Measurements from ENCODE around the gene IGF2BP3. TPM values are rescaled to one million over a fixed set of nuclear protein-coding genes. Genes with fewer than 3 reads are reported as not detected.
"Not testable (repeated sequence)": the region's sequence is repeated elsewhere in the genome, so short reads cannot be mapped to it uniquely, and the experiment has no call there.

The IGF2BP3 gene
- total RNA-seq, 2 donors from 2014 or later, result 0.15 to 0.60 TPM

DNA sequence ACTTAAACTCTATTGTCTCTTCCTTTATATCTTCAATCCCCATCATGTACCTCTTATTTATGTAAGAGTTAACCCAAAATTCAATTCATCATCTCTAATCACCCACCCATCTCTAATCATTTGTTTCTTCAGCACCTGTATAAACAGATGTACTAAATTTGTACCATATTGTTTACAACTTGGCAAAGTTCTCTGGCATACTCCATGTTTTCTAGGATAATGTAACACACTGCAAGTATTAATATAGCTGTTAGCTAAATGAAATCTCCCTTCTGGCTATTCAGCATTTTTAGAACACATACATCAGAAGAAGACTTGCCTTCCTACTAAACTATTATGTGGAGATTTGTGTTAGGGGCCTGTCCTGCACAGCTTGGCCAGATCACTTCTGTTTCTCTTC lies 138.1 kb downstream of the IGF2BP3 start:
- no peak for DNase-seq
- ATAC-seq, result no peak

DNA sequence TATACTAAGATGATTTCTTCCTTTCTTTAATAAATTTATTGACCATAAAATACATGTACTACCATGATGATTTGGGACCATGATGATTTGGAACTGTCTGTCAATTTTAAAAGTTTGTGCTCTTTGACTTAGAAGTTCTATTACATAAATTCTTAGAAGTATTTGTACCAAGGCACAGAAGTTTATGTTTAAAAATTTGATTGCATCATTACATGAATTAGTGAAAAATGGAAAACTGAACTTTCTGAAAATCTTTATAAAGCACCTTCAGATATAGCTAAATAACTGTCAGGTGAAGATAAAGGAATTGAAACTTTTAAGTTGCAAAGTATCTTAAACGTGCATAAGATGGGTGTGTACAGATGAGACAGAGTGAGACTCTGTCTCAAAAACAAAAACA lies 139.2 kb downstream of the IGF2BP3 start:
- intact Hi-C loops (cut with DNase I), result no loop called here
- ATAC-seq (no peak), DNase-seq (no peak)

More for the DNA sequence above, 138.1 kb downstream of the IGF2BP3 start:
- intact Hi-C loops (cut with DNase I), result no loop called here

DNA sequence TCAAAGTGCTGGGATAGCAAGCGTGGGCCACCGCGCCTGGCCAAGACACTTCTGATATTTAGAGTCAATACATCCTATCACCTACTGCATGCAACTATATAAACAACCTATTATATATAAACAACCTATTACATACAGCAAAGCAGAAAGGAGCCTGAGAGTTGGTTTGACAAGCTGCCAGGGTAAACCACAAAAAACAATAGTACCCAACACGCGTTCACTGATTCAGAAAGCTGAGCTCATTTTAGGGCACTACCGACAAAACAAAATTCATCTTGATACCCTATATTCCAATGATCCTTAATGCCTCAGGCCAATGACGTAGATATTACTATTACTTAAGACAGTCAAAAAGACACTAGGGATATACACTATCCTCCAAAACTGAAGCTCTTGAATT lies 154.9 kb downstream of the IGF2BP3 start:
- no peak for ATAC-seq
- intact Hi-C loops (cut with DNase I), result no loop called here
- DNase-seq, result no peak

DNA sequence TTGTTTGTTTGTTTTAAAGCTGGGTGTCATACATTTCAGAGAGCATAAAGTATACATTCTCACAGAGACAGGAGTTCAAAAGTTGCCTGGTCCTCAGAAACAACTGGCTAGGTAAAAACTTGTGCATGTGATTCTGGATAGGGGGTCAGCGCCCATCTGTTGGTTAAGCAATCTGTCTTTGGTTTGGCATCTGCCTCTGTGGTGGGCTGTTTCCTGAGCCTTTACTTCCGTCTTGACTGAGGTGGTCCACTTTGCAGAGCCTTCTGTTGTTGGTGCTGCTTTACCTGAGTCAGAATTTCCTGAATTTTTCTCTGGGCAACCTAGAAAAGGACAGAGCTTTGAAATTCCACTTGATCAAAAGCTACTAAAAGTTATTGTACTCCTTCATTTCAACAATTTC lies 158.2 kb downstream of the IGF2BP3 start:
- not testable (repeated sequence) for ATAC-seq

DNA sequence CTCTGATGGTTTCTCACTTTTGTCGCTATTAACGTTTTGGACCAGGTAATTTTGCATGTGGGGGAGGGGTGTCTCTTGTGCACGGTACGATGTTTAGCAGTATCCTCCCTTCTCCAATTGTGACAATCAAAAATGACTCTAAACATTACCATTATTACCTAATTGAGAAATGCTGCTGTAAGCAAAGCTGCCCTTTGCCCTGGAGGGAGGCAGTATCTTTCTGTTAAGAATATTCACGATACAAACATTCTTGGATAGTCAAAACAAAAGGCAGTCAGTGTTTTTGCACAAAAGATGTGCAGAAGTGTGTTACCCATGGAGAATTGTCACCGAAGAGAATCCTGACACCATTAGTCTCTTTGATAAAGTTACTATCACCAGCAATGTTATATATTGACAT lies 161.5 kb downstream of the IGF2BP3 start:
- ATAC-seq, result no peak
- DNase-seq, result no peak
- intact Hi-C loops (cut with DNase I), result no loop called here

More for the DNA sequence above, 158.2 kb downstream of the IGF2BP3 start:
- intact Hi-C loops (cut with DNase I); DNase-seq: not testable (repeated sequence)

DNA sequence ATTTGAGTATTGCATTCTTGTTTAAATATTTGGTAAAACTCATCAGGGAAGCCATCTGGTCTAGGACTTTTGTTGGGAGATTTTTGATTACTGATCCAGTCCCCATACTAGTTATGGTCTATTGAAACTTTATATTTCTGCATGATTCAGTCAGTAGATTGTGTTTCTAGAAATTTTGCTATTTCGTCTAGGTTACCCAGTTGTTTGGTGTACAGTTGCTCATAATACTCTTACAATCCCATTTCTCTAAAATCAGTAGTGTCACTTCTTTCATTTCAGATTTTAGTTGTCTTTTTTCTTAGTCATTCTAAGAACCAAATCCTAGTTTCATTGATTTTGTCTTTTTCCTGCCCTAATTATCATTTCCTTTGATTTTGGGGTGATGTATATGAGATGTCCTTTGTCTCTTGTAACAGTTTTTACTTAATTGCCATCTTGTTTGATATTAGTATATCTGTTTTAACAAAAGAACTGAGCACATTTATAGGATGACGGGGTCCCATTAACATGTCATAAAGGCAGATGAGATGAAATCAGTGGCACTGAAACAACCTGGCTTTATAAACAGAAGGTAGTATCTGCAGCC lies 163.3 kb downstream of the IGF2BP3 start:
- ATAC-seq (no peak), DNase-seq (no peak)
- intact Hi-C loops (cut with DNase I), result no loop called here

DNA sequence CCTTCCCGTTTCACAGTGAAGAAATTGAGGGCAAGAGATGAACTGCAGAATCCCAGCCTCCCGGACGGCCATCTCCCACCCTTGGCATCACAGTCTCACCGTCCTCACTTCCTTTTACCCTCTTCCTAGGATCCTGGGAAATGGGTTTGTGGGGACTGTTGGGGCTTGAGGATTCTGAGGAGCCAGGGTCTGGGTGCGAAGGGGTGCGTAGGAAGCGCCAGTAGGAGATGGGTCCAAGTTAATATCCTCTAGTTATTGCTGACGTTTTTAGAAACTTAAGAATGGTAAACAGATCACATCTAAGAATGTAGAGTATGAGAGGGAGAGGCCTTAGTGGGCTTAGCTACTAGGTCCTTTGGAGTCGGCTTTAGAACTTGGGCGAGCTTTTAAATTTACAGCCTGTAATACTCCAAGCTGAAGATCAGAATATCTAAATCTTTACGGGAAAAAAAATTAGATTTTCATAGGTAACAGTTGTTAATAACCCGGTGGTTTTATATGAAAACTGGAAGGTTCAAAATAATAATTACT lies 170.5 kb downstream of the IGF2BP3 start:
- peak in 1 of 2 donors; percentile 7 for ATAC-seq
- no peak for DNase-seq
- intact Hi-C loops (cut with DNase I), result no loop called here

DNA sequence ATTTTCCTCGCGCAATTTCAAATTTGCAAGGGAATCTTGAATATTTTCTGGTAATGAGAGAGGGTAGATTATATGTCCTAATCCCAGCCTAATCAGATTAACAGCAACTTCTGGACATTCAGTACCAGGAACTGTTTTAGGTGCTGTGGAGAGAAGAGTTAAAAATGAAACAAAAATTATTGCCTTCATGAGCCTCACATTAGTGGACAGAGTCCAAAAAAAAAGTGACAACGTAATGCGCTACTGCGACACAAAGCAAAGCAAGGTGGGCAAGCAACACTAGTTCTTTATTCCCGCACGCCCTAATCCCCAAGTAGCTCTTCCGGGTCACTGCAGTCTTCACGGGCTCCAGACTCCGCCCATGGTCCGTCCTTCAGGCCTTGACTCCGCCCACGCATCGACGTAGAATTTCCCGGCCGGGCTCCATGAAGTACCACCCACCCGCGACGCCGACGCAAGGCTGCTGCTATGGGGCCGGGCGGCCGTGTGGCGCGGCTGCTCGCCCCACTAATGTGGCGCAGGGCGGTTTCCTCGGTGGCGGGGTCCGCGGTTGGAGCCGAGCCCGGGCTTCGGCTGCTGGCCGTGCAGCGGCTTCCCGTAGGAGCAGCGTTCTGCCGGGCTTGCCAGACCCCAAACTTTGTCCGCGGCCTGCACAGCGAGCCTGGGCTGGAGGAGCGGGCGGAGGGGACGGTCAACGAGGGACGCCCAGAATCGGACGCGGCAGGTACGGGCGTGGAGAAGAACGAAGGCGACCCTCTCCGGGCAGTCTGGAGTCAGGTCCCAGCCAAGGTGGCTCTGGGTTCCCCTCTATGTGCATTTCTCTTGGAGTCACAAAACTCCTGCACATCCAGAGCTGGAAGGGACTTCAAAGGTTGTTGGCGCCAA lies 171.2 kb downstream of the IGF2BP3 start, which contains the start of gene MALSU1:
Gene MALSU1, plus strand, starts transcription at position 455 of the 885 bp plus-strand sequence. Its CDS starts 14 bp downstream, at position 469.
- ATAC-seq, result peak; percentile 99 to 100
- intact Hi-C loops (cut with DNase I), result no loop called here
- DNase-seq, result peak; percentile 98

DNA sequence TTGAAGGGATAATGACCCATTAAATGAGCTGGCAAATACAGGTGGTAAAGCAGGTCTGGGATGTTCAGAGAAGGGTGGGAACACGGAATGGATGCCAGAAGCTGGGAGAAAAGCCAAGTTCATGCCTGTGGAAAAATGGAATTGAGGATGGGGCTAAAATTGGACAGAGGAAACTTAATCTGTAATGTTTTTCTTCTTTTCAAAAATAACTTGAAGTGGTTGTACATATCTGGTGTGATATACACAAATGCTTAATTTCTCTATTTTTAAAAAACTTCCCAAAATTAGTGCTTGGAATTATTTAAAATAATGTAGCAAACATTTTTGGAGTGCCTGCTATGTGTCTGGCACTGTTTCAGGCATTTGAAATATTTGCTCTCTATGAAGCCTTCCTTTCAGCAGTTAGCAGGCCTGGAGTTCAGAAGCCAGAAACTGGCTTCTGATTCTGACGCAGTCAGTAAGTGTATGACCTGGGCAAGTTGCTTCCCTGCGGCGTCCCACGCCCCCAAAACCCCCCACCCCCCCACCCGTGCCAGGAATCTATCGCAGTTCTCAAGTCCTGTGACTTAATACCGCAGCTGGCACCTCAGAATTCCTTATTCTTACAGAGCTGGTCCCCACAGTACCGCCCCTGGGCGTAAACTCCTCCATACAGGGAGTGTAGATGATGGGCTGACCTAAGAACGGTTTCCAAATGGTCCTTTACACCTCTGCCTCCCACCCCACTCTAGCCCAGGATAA lies 172.0 kb downstream of the IGF2BP3 start:
- ATAC-seq, result peak; percentile 29 to 47
- intact Hi-C loops (cut with DNase I), result no loop called here
- DNase-seq, result no peak

DNA sequence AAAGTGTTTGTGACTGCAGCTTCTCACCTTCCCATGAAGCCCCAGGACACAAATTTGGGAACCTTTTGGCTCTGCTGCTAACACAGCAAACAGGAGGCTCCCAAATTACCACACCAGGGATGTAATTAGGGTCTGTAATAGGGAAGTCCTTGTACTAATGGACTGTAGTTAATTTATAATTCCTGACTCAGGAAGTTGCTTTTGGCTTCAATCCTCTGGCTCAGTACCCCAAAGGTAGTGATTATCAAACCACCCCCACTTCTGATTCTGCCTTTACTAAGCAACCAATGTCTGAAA lies 174.9 kb downstream of the IGF2BP3 start:
- no peak for ATAC-seq
- intact Hi-C loops (cut with DNase I), result no loop called here
- DNase-seq, result no peak

DNA sequence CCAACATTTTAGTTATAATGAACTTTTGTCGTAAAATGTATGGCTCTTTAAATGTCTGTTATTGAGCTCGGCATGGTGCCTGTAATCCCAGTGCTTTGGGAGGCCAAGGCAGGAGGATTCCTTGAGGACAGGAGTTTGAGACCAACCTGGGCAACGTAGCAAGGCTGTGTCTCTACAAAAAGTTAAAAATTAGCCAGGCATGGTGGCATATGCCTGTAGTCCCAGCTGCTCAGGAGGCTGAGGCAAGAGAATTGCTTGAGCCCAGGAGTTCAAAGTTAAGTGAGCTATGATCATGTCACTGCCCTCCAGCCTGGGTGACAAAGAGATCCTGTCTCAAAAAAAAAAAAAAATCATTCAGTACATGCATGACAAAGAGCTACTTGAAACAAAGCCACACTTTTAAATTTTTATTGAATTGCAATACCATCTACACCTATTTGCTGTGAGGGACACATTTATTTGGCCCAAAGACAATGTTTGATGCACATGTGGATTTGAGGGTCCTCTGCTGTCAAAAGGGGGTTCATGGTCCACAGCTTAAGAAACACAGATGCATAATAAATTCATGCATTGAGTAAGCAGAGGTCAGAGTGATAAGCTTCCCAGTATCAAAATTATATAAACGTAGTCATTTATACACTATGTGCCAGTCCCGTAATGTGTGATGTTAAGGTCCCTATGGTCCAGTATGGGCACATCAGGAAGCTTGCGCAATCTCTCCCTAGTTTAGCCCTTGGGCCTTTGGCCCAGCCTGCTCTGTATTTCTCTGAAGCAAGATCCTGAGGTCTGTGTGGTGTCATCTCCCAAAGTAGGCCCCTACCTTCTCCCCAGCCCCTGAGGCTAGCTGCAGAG lies 175.5 kb downstream of the IGF2BP3 start:
- ATAC-seq (no peak), DNase-seq (no peak)
- intact Hi-C loops (cut with DNase I), result no loop called here

DNA sequence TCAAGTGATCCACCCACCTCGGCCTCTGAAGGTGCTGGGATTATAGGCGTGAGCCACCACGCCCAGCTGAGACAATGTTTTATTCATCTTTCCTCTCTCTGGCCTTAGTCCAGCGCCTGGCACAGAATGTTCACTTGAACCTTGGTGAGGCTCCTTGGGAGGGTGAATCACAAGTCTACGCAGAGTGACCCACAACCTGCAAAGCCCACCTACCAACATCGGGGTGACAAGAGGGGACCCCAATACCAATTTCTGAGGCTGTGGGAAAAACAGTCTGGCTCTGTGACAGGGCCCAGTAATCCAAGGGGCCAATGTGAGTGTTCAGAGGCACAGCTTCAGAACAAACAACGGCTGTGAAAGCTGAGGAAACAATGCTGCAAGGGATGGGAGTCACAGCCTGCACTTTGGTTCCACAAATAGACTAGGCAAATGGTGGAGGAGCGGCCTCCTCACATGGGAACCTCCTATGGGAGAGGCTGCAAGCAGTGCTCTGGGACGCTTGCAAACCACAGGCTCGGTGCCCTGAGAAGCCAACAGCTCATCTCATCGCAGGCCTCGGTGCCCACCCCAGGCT lies 176.7 kb downstream of the IGF2BP3 start:
- ATAC-seq (no peak), DNase-seq (no peak)
- intact Hi-C loops (cut with DNase I), result no loop called here

DNA sequence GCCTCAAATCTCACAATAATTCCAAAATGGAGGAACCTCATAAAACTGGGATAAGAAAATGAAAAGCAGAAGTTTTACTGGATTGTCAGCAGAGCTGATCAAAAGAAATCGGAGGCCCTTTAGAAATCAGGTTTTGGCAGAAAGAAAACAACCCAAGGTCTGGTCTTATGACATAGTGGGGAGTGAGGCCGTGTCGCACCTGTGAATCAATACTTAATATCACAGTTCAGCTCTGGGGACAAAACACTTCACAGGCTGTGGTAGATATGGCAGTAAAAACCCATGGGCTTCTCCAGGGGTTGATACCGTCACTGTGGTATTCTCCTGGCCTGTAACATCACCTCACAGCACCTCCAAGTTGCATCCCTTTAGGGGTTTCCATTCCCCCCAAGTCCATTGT lies 177.7 kb downstream of the IGF2BP3 start:
- intact Hi-C loops (cut with DNase I), result no loop called here
- ATAC-seq, result no peak
- no peak for DNase-seq

DNA sequence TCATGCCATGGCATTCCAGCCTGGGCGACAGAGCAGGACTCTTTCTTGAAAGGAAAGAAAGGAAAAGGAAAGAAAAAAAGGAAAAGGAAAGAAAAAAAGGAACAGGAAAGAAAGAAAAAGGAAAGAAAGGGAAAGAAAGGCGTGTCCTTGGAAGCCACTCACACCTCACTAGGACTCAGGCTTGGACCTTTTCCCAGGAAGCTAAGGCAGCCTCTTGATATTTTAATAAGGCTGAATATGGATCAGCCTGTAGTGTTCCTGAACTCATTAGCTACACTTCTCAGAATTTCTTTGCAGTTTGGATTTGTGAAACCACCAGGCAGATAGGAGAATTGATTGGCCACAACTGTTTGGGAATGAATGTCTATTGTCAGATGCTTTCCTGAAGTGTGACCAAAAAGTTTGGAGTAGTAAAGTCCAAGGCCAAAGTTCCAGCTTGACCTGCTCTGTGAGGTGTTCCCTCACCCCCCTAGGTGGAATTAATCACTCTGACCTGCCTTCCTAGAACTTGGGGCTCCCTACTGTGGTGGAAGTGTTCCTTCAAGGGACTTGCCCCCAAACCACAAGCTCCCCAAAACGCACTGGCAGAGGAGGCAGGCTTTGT lies 178.2 kb downstream of the IGF2BP3 start:
- intact Hi-C loops (cut with DNase I), result no loop called here
- no peak for DNase-seq
- no peak for ATAC-seq

DNA sequence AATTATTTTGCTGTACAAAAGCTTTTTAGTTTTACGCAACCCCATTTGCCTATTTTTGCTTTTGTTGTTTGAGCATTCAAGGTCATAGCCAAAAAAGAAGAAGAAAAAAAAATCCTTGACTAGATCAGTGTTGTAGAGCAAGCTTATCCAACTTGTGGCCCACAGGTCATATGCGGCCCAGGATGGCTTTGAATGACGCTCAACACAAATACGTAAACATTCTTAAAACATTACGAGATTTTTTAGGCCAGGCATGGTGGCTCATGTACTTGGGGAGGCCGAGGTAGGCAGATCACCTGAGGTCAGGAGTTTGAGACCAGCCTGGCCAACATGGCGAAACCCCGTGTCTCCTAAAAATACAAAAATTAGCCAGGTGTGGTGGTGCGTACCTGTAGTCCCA lies 179.3 kb downstream of the IGF2BP3 start:
- intact Hi-C loops (cut with DNase I), result no loop called here
- DNase-seq (no peak), ATAC-seq (no peak)

DNA sequence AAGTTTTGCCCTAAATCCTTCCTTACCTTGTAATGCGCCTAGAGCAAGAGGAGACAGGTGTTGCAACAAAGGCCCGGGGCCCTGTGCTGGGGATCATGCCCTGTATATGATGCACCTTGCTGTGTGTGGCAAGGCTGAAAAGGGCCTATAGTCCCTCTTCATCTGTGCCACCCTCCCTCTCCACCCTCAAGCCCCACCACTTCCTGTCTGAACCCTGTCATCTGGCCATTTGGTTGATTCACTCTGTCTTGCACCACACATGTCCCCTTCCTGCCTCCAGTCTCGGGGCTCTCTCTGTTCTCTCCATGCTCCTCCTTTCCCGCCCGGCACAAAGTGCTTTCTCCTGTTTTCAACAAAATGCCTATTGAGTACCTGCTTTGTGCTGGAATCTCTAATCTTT lies 182.7 kb downstream of the IGF2BP3 start:
- no peak for ATAC-seq
- DNase-seq, result no peak
- intact Hi-C loops (cut with DNase I), result no loop called here

DNA sequence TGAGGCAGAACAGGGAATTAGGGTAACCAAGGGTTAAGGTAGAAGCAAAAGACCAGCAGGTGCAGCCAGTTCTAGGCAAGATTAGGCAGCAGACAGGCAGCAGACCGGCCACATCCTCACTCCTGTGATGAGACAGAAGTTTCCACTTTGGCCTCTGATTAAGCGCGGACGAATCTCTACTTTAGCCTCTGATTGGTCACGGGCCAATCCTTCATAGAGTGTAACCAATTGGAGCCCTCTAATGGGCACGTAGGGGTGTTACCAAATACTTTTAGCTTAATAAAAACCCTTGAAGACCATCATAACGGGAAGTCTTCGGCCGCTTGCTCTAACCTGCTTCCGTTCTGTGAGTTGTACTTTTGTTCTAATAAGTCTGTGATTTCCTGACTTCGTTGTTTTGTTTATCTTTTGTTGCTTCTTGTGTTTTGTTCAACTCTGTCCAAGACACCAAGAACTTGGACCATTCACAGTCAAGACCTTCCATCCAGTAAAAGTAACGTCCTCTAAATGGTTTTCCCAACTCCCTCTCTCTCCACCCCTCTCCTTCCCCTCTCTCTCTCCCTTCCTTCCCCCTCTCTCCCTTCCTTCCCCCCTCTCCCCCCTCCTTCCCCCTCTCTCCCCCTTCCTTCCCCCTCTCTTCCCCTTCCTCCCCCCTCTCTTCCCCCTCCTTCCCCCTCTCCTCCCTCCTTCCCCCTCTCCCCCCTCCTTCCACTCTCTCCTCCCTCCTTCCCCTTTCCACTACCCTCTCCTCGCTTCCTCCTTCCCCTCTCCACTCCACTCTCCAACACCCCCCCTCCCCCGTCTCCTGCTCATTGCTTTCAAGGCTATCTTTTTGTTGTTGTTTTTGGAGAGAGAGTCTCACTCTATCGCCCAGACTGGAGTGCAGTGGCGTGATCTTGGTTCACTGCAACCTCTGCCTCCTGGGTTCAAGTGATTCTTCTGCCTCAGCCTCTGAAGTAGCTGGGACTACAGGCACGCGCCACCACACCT lies 184.3 kb downstream of the IGF2BP3 start:
- intact Hi-C loops (cut with DNase I), result no loop called here
- DNase-seq (no peak), ATAC-seq (no peak)

Measured in left cardiac atrium (tissue), 4 donors.